Measurements from ENCODE around the gene HMCN1.
"Not testable (repeated sequence)": the region's sequence is repeated elsewhere in the genome, so short reads cannot be mapped to it uniquely, and the experiment has no call there.

The HMCN1 gene

DNA sequence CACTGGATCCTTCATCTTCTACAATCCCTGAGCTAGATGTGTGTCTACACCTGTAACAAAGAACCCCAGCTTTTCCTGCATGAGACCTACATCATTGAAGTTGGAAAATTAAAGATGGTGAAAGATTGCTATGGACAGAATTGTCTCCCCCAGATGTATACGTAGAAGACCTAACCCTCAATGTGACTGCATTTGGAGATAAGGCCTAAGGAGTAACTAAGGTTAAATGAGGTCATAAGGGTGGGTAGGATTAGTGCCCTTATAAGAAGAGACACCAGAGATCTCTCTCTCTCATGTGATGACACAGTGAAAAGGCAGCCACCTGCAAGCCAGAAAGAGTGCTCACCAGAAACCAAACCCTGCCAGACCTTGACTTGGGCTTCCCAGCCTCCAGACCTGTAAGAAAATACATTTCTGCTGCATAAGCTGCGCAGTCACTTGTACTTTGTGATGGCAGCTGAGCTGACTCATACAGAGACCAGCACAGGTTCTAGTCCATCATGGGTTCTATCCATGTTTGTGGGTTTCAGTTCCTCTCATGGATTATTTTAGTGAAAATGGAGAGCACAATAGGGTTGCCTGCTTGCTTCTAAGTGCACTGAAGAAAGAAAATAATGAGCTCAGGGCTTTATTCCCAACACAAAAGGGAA, 460.0 kb downstream of the HMCN1 start:
- no peak for DNase-seq (ENCODE audit: low read depth, low spot score)
- H3K4me3 ChIP-seq (ENCODE audit: low read length): no peak overlapping the region

- DNase-seq (ENCODE audit: low read depth, low spot score): no peak
- H3K4me3 ChIP-seq (ENCODE audit: low read length): no peak overlapping the region
Observed at GRCh38 chr1:186195377-186195931, 461.3 kb downstream of the HMCN1 start.

- no peak for DNase-seq (ENCODE audit: low read depth, low spot score)
- no peak overlapping the region for H3K4me3 ChIP-seq (ENCODE audit: low read length)
Observed at GRCh38 chr1:186202271-186202764, 468.1 kb downstream of the HMCN1 start.

DNA sequence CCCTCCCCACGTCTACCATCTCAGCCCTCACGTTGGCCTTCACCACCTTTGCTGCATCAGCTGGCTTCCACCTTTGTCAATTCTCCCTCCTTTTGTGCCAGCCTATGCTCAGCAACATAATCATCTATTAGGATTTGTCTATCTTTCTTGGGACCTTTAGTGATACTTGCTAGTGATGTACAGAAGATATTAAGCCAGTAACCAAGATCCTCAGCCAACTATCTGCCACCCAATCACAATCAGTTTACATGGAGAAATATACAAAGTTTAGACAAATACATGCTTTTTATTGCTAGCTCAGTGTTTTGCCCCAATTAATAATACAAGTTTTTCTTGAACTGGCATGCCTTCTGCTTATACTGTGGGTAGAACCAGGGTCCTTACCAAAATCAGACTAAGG, 468.6 kb downstream of the HMCN1 start:
- no peak for DNase-seq (ENCODE audit: low read depth, low spot score)
- H3K4me3 ChIP-seq (ENCODE audit: low read length): no peak overlapping the region

DNA sequence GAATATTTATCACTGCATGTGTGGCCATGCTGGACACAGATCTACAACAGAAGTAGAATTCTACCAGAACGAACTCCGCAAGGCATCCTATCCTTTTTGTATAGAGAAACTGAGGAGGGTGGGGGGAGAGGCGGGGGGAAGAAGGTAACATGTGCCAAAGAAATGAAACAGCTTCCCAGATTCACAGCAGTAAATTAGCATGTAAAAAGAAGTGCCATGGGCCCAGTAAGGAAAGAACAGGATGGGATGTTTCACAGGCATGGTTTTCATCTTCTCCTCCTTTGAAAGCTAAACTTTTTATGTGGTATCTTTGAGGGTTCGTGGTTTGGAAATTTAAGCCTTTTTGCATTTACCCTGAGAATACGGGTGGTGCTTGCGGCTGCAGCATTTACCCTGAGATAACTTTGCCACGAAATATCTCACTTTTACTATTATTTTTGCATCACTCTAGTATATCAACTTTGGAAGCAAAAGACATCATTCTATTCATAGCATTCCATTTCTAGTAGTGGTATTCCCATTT, 471.9 kb downstream of the HMCN1 start:
- DNase-seq (ENCODE audit: low read depth, low spot score): peak; percentile 83
- H3K4me3 ChIP-seq (ENCODE audit: low read length): no peak overlapping the region

- no peak for DNase-seq (ENCODE audit: low read depth, low spot score)
- no peak overlapping the region for H3K4me3 ChIP-seq (ENCODE audit: low read length)
Observed at GRCh38 chr1:186207391-186208085, 473.3 kb downstream of the HMCN1 start.

DNA sequence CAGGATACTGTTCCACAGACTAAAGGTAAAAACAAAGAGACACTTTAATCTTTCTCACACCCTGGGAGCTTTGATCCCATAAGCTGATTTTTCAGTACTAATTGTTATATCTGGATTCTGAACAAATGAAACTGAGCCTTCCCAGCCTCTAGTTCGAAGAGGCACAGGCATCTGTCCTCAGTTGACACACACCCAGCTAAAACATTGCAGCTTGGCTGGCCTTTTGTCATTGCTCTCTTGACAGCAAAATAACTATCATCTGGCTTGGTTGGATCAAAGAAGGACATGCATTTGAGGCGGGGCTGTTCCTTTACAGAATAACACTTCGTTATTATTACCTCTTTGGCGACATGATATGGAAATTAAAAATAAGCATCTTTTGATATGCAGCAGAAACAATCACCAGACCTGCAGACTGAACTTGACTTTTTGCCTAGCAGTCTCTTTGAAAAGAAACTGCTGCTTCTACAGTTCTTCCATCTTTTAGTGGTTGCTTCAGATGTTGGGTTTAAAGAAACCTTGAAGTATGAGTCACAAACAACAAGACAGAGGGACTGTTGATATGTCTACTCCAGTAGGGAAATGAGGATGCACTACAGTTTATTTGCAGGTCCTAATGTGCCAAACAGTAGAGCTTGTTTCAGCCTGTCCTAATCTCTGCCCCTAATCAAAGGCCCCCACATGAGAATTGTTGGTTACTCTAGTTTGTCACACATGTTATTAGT, 474.4 kb downstream of the HMCN1 start:
- H3K4me3 ChIP-seq (ENCODE audit: low read length): no peak overlapping the region
- no peak for DNase-seq (ENCODE audit: low read depth, low spot score)

DNA sequence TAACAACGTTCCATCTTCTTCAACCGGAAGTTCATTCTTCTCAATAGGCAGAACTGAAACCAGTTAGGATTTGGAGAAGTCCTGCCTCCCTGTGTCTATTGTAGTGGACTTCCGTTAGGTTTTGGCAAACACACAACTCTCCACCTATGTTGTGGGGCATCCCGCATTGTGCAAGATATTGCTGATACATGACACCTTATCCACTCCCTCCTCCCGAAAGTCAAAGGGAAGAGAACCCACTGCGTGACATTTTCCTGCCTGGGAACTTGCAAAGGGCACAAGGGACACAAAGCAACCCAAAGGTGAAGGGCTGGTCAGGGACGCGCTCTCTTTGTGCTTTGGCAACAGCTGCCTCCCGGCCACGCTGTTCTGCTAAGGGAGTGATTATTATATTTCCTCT, 476.1 kb downstream of the HMCN1 start:
- DNase-seq (ENCODE audit: low read depth, low spot score): no peak
- H3K4me3 ChIP-seq (ENCODE audit: low read length): no peak overlapping the region

DNA sequence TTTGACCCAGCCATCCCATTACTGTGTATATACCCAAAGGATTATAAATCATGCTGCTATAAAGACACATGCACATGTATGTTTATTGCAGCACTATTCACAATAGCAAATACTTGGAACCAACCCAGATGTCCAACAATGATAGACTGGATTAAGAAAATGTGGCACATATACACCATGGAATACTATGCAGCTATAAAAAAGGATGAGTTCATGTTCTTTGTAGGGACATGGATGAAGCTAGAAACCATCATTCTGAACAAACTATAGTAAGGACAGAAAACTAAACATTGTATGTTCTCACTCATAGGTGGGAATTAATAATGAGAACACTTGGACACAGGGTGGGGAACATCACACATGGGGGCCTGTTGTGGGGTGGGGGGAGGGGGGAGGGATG, 477.4 kb downstream of the HMCN1 start:
- not testable (repeated sequence) for DNase-seq (ENCODE audit: low read depth, low spot score); H3K4me3 ChIP-seq (ENCODE audit: low read length)

DNA sequence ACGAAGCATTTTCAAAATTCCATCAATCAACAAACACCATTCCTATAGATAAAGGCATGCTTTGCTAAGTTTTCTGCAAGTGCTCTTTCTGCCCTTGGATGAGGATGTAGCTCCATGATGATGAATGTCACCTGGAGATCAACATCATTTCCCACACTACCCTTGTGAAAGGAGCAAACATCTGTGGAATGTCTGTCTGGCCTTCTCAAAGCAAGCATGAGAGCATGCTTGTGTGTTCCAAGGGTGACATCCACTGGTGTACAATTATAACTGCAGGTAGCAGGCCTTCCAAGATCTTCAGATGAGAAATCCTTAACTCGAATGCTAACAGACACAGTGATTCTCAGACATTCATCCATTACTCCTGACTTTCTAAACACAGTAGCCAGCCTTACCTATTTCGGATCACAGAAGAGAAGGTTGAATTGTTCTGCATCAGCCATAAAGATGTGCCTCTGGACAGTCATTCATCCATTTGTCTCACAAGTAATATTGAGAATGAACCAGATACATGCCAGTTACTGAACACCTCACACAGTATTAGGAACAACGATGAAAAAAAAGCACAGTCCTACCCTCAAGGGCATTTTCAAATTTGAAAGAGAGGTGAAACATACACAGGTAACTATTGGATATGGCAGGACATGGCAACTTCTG, 478.5 kb downstream of the HMCN1 start:
- peak; percentile 70 for DNase-seq (ENCODE audit: low read depth, low spot score)
- no peak overlapping the region for H3K4me3 ChIP-seq (ENCODE audit: low read length)

DNA sequence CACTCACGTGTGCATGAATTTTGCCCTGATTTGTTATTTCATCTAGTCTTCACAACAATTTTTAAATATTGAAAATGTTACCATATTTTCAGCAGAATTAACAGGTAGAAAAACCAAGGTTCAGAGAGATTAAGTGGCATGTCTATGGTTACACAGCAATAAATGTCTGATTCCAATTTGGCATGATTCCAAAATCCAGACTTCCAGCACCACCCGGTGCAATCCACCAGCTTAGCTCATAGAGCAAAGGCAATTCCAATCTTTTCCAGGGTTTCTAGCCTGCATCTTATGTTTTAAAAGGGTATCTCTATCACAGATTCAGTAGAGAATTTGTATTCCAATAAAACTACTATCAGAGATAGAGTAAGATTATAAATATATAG, 479.0 kb downstream of the HMCN1 start:
- no peak overlapping the region for H3K4me3 ChIP-seq (ENCODE audit: low read length)
- DNase-seq (ENCODE audit: low read depth, low spot score): no peak

- no peak for DNase-seq (ENCODE audit: low read depth, low spot score)
- no peak overlapping the region for H3K4me3 ChIP-seq (ENCODE audit: low read length)
Observed at GRCh38 chr1:186214791-186215190, 480.6 kb downstream of the HMCN1 start.

- no peak for DNase-seq (ENCODE audit: low read depth, low spot score)
- no peak overlapping the region for H3K4me3 ChIP-seq (ENCODE audit: low read length)
Observed at GRCh38 chr1:186215636-186216035, 481.4 kb downstream of the HMCN1 start.

- DNase-seq (ENCODE audit: low read depth, low spot score): no peak
Observed at GRCh38 chr1:186218654-186219352, 484.6 kb downstream of the HMCN1 start.

DNA sequence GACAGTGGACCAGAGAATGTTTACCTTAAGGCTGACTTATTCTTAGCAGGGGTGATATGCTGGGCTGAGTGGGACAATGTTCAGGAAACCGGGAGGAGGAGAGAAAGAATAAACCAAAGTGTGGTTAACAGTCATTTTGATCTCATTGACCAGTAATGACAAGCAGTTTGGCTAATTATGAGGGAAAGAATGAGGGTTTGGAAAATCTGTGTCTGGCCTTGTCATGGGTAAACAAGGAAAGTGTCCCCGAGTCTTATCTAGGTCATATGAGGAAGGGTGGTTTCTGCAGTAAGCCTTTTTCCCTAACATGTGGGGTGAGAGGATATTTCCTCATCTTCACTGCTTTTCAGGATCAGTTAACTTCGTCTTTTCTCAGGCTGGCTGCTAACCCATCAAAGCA, 485.9 kb downstream of the HMCN1 start:
- H3K4me3 ChIP-seq (ENCODE audit: low read length): no peak overlapping the region
- no peak for DNase-seq (ENCODE audit: low read depth, low spot score)

More at GRCh38 chr1:186218654-186219352, 484.6 kb downstream of the HMCN1 start:
- H3K4me3 ChIP-seq (ENCODE audit: low read length): no peak overlapping the region

- no peak overlapping the region for H3K4me3 ChIP-seq (ENCODE audit: low read length)
- no peak for DNase-seq (ENCODE audit: low read depth, low spot score)
Observed at GRCh38 chr1:186220911-186221310, 486.7 kb downstream of the HMCN1 start.

DNA sequence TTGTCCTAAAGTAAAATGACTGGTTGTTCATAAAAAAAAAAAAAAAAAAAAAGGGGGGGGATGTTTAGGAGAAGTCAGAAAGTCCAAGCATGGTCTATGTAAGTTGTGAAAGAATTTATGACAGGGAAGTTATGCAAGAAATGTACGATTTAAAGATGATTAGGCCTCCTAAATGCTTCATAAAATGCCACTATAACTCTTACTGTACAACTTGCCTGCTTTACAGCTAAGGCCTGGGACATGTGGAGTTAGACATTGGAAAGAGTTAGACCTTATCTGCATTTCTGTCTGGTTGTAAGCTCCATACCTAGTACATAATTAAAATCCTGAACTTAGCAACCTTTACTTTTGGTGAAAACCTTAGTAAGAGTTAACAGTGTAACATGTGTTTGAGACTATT, 490.9 kb downstream of the HMCN1 start:
- DNase-seq (ENCODE audit: low read depth, low spot score): no peak
- no peak overlapping the region for H3K4me3 ChIP-seq (ENCODE audit: low read length)

GRCh38 chr1:186228749-186229148, 494.6 kb downstream of the HMCN1 start:
- H3K4me3 ChIP-seq (ENCODE audit: low read length): no peak overlapping the region
- no peak for DNase-seq (ENCODE audit: low read depth, low spot score)
